Left ventricle myocardium inferior (tissue), 1 donor: ENCODE data around the gene MAST4. TPM values are rescaled to one million over a fixed set of nuclear protein-coding genes. Genes with fewer than 3 reads are reported as not detected.
A peak's percentile ranks its signal among the peaks of the same experiment; 100 is the strongest.

Experiments
- DNase-seq: peaks from one replicate; pipeline ENCODE4 v3.0.0-alpha.2; 2020
- H3K27ac ChIP-seq: fragments of 200-600 bp; replicated peaks from 2 replicates; pipeline ENCODE4 v1.8.0; 2021
- H3K27me3 ChIP-seq: fragments of 200-600 bp; 2 replicates; pipeline ENCODE4 v1.8.0; 2021; ENCODE audit warnings: low read depth
- H3K36me3 ChIP-seq: fragments of 200-600 bp; 2 replicates; pipeline ENCODE4 v1.8.0; 2021
- H3K4me1 ChIP-seq: fragments of 200-600 bp; 2 replicates; pipeline ENCODE4 v1.8.0; 2021
- H3K4me3 ChIP-seq: fragments of 200-600 bp; 2 replicates; pipeline ENCODE4 v1.8.0; 2021; ENCODE audit warnings: mild to moderate bottlenecking, moderate library complexity
- H3K9me3 ChIP-seq: fragments of 200-600 bp; replicated peaks from 2 replicates; pipeline ENCODE4 v1.8.0; 2021
- CTCF ChIP-seq: fragments of 200-600 bp; IDR thresholded peaks from 2 replicates; pipeline ENCODE4 v1.8.0; 2021; ENCODE audit warnings: antibody characterized with exemption, mild to moderate bottlenecking, borderline replicate concordance
- intact Hi-C: fragments of 100-400 bp; cut with micrococcal nuclease; formaldehyde crosslinking; loops from one replicate; pipeline ENCODE4 v1.11.0; 2022
- long read RNA-seq: library from polyadenylated mRNA; unstranded; transcript quantifications from one replicate; pipeline ENCODE4 v2.0.0, GENCODE V29; 2021
- total RNA-seq: library from RNA; stranded (reverse); fragmentation: NEBNext Ultra II Directional; extraction: Animal tissue kit (Norgen Biotek cat#: 25700); gene quantifications from one replicate; pipeline ENCODE4 v1.2.1, GENCODE V29; 2021
- donor health status: DM: no; HTN: yes; CAD: no; lungs with severe emphysema.

The MAST4 gene
- total RNA-seq, result 55.7 TPM
- long read RNA-seq, transcript MAST4-205 (5 exons, 717 nt), result major isoform, 8 of 81 reads
- long read RNA-seq, partial matches to known transcripts, result 56 of 81 reads
- long read RNA-seq, other reads (novel, unspliced or antisense), result 16 of 81 reads

GRCh38 chr5:66595756-66596635 lies at the start of gene MAST4:
Gene MAST4, plus strand, starts transcription at chr5:66596393. Its CDS starts 263 bp downstream, at chr5:66596656.
- Histone ChIP-seq H3K9me3 (no peaks in the 10 kb centered on the region), H3K27me3 (peaks cover 25% of the 10 kb centered on the region), H3K4me3 (peak within 1 kb of the TSS; percentile 89), H3K4me1 (peaks cover 60% of the 10 kb centered on the region), H3K36me3 (no peaks in the 10 kb centered on the region), H3K27ac (peak within 1 kb of the TSS; percentile 87)
- no peak for TF ChIP-seq CTCF
- intact Hi-C loops, result no loop called here
- peak; percentile 95 for DNase-seq

- TF ChIP-seq CTCF, result no peak
- no peak overlapping the region for H3K4me3 ChIP-seq
- intact Hi-C loops, result no loop called here
- H3K27me3 ChIP-seq, result no peaks in the 10 kb centered on the region
- peaks cover 19% of the 10 kb centered on the region for H3K9me3 ChIP-seq
- H3K27ac ChIP-seq, result no peak overlapping the region
- no peaks in the 10 kb centered on the region for H3K4me1 ChIP-seq
- H3K36me3 ChIP-seq, result no peaks in the 10 kb centered on the region
- no peak for DNase-seq
Measured at GRCh38 chr5:66546541-66546940, 49.7 kb upstream of the MAST4 start.

DNA sequence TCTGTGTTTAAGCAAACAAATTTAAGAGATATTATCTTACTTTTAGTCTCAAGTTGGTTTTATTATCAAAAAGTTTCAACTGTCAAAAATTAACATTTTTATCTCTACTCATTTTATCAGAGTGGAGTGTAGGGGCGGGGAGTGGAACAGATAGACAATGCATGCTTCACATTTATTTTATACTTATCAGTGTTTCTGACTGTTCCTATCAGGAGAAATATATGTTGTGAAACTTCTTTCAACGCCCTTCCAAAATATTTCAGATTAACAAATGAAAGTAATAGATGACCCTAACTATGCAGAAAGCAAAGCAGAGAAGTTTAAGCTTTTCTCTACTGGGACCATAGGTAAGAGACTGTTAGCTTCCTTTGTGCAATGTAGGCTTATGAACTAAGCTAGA lies 44.9 kb upstream of the MAST4 start:
- no peaks in the 10 kb centered on the region for H3K36me3 ChIP-seq
- TF ChIP-seq CTCF, result no peak
- no peak overlapping the region for H3K4me3 ChIP-seq
- no peak for DNase-seq
- peaks cover 23% of the 10 kb centered on the region for H3K9me3 ChIP-seq
- no peaks in the 10 kb centered on the region for H3K4me1 ChIP-seq
- no peak overlapping the region for H3K27ac ChIP-seq
- intact Hi-C loops, result no loop called here
- no peaks in the 10 kb centered on the region for H3K27me3 ChIP-seq

GRCh38 chr5:66551945-66552344 lies 44.2 kb upstream of the MAST4 start:
- Histone ChIP-seq H3K4me3 (no peak overlapping the region), H3K36me3 (no peaks in the 10 kb centered on the region), H3K4me1 (no peaks in the 10 kb centered on the region), H3K27me3 (no peaks in the 10 kb centered on the region), H3K27ac (no peak overlapping the region), H3K9me3 (peaks cover 17% of the 10 kb centered on the region)
- intact Hi-C loops, result no loop called here
- no peak for DNase-seq
- no peak for TF ChIP-seq CTCF

DNA sequence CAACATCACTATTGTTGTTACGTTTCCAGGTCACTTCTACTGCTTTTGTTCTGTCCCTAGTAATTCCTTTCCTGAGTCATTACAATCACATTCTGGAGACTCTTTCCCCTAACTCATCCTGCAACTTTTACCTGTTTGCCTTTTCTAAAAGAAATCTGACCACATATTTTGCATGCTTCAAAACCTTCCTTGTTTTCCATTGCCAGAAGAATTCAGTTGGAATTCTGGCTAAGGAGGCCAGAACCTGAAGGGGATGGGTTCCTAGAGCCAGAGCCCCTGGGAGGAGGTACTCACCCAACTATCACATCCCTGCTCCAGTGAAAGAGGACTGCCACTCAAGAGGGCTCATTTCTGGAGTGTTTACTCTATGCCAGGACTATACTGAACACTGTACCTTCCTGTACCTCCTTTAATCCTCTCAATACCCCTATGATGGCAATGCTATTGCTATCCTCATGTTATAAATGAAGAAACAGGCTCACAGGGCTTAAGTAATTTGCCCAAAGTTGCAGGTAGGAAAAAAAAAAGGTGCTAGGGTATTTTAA lies 42.8 kb upstream of the MAST4 start:
- no peak overlapping the region for H3K4me3 ChIP-seq
- DNase-seq, result no peak
- no peaks in the 10 kb centered on the region for H3K27me3 ChIP-seq
- no peaks in the 10 kb centered on the region for H3K36me3 ChIP-seq
- TF ChIP-seq CTCF, result no peak
- intact Hi-C loops, result no loop called here
- H3K9me3 ChIP-seq, result peaks cover 15% of the 10 kb centered on the region
- H3K4me1 ChIP-seq, result no peaks in the 10 kb centered on the region
- no peak overlapping the region for H3K27ac ChIP-seq
